HCT116 (cell line): ENCODE measurements around the gene CCDC154. TPM values are rescaled to one million over a fixed set of nuclear protein-coding genes. Genes with fewer than 3 reads are reported as not detected.

Experiments
- ATAC-seq: fragments of 200-7000 bp; cut with Tn5 transposase; 2 replicates; pipeline ENCODE4 v1.9.1; 2020; ENCODE audit warnings: mild to moderate bottlenecking, moderate library complexity
- BruUV-seq: library from RNA; stranded (reverse); fragments of 400-500 nt; replicated peaks from 2 replicates; lab custom pipeline; 2021; lab: Mats Ljungman, UMichigan
- CTCF ChIA-PET: fragments of 300-600 bp; sonication (Branson Sonifier 250); formaldehyde crosslinking; loops from one replicate; lab custom pipeline; 2021; ENCODE audit warnings: antibody characterized with exemption; lab: Charles Lee
- POLR2A ChIA-PET: fragments of 300-600, 350-600 bp; sonication (Branson Sonifier 250); formaldehyde crosslinking; loops from one replicate; lab custom pipeline; 2021; ENCODE audit warnings: antibody characterized with exemption; lab: Charles Lee
- RAD21 ChIA-PET, 2 experiments: fragments of 300-600 bp; sonication (Branson Sonifier 250); formaldehyde crosslinking; loops; one replicate each; lab custom pipeline; 2023; ENCODE audit warnings: low total read pairs in 2 of 2; ENCODE audit not compliant: uncharacterized antibody in 2 of 2, unreplicated experiment in 2 of 2, low non-redundant PET in 1 of 2; lab: Charles Lee
- DNase-seq: peaks from one replicate; pipeline ENCODE4 v3.0.0-alpha.2; 2010; ENCODE audit warnings: low read depth, low spot score
- H2AFZ ChIP-seq: fragments of 200-600 bp; shearing (Covaris generic), sonication (generic); 2 replicates; pipeline ENCODE4 v1.6.1; 2017; ENCODE audit warnings: low read depth, mixed run types, mixed read lengths, antibody characterized with exemption, low read length; ENCODE audit not compliant: poor library complexity, severe bottlenecking
- H3K27ac ChIP-seq: 2 replicates; pipeline ENCODE4 v1.5.1; 2012; ENCODE audit warnings: low read depth, low read length
- H3K27me3 ChIP-seq: fragments of 200-600 bp; sonication (generic); 2 replicates; pipeline ENCODE4 v1.6.1; 2016; ENCODE audit warnings: mixed run types, low read length, mixed read lengths; ENCODE audit not compliant: insufficient read depth
- H3K36me3 ChIP-seq, 2 experiments: fragments of 200-500 bp in 1 of 2; fragments of 200-600 bp in 1 of 2; sonication (Bioruptor generic) in 1 of 2; sonication (generic) in 1 of 2; 2 replicates each; pipeline versions ENCODE4 v1.5.1 to v1.6.1; 2014 to 2016; ENCODE audit warnings: low read length in 2 of 2, inconsistent platforms in 1 of 2, mixed read lengths in 1 of 2, mixed run types in 1 of 2; ENCODE audit not compliant: insufficient read depth in 2 of 2, control insufficient read depth in 1 of 2
- H3K4me1 ChIP-seq, 2 experiments: fragments of 200-600 bp in 1 of 2; sonication (generic) in 1 of 2; 2 replicates each; pipeline versions ENCODE4 v1.5.1 to v1.6.1; 2012 to 2017; ENCODE audit warnings: low read length in 2 of 2, inconsistent platforms in 1 of 2, mild to moderate bottlenecking in 1 of 2, mixed read lengths in 1 of 2, mixed run types in 1 of 2, moderate library complexity in 1 of 2; ENCODE audit not compliant: insufficient read depth in 2 of 2, control insufficient read depth in 1 of 2
- H3K4me2 ChIP-seq: fragments of 200-600 bp; sonication (generic); 2 replicates; pipeline ENCODE4 v1.6.1; 2017; ENCODE audit warnings: mixed run types, low read length, mixed read lengths
- H3K4me3 ChIP-seq, 2 experiments: fragments of 200-600 bp in 1 of 2; sonication (generic) in 1 of 2; replicated peaks in 1 of 2; 2 replicates each; pipeline ENCODE4 v1.5.1; 2011 to 2016; ENCODE audit warnings: low read length in 2 of 2, control low read depth in 1 of 2, low read depth in 1 of 2, mild to moderate bottlenecking in 1 of 2, mixed read lengths in 1 of 2, mixed run types in 1 of 2
- H3K79me2 ChIP-seq: fragments of 200-600 bp; sonication (generic); 2 replicates; pipeline ENCODE4 v1.6.1; 2017; ENCODE audit warnings: mild to moderate bottlenecking, mixed run types, low read length, moderate library complexity, mixed read lengths; ENCODE audit not compliant: insufficient read depth
- H3K9ac ChIP-seq: fragments of 200-600 bp; sonication (generic); 2 replicates; pipeline ENCODE4 v1.6.1; 2016; ENCODE audit warnings: low read length, mixed read lengths
- H3K9me2 ChIP-seq: fragments of 200-600 bp; sonication (generic), shearing (Covaris generic); 2 replicates; pipeline ENCODE4 v1.6.1; 2017; ENCODE audit warnings: mixed run types, mild to moderate bottlenecking, moderate library complexity; ENCODE audit not compliant: insufficient read depth
- H3K9me3 ChIP-seq, 2 experiments: fragments of 200-500 bp in 1 of 2; fragments of 200-600 bp in 1 of 2; sonication (Bioruptor generic) in 1 of 2; sonication (generic) in 1 of 2; 2 replicates each; pipeline ENCODE4 v1.6.1; 2014 to 2017; ENCODE audit warnings: low read length in 2 of 2, mixed read lengths in 2 of 2, inconsistent platforms in 1 of 2, low read depth in 1 of 2, mild to moderate bottlenecking in 1 of 2, mixed run types in 1 of 2, moderate library complexity in 1 of 2; ENCODE audit not compliant: control insufficient read depth in 1 of 2, insufficient read depth in 1 of 2
- H4K20me1 ChIP-seq: fragments of 200-600 bp; sonication (generic), shearing (Covaris generic); 2 replicates; pipeline ENCODE4 v1.6.1; 2017; ENCODE audit warnings: mixed run types, mild to moderate bottlenecking, moderate library complexity; ENCODE audit not compliant: insufficient read depth
- CBX3 ChIP-seq: IDR thresholded peaks from 2 replicates; pipeline ENCODE4 v1.6.1; 2012; ENCODE audit warnings: low read depth
- CEBPB ChIP-seq: IDR thresholded peaks from 2 replicates; pipeline ENCODE4 v1.6.1; 2012; ENCODE audit warnings: low read depth
- EGR1 ChIP-seq: IDR thresholded peaks from 2 replicates; pipeline ENCODE4 v1.6.1; 2012; ENCODE audit warnings: low read depth
- ELF1 ChIP-seq: IDR thresholded peaks from 2 replicates; pipeline ENCODE4 v1.6.1; 2012; ENCODE audit warnings: low read depth, borderline replicate concordance
- EZH2 ChIP-seq: fragments of 200-600 bp; sonication (generic); IDR thresholded peaks from 2 replicates; pipeline ENCODE4 v1.6.1; 2017; ENCODE audit warnings: antibody characterized with exemption, mixed run types
- EZH2phosphoT487 ChIP-seq: fragments of 200-600 bp; IDR thresholded peaks from 2 replicates; pipeline ENCODE4 v1.6.1; 2018; ENCODE audit warnings: antibody characterized with exemption, borderline replicate concordance
- FOSL1 ChIP-seq: IDR thresholded peaks from 2 replicates; pipeline ENCODE4 v1.6.1; 2012; ENCODE audit warnings: low read depth
- JUND ChIP-seq: IDR thresholded peaks from 2 replicates; pipeline ENCODE4 v1.6.1; 2012
- POLR2A ChIP-seq: IDR thresholded peaks from 2 replicates; pipeline ENCODE4 v1.7.0; 2011; ENCODE audit warnings: borderline replicate concordance; ENCODE audit not compliant: insufficient read depth, insufficient read length; ENCODE audit errors: extremely low read depth
- POLR2AphosphoS5 ChIP-seq: IDR thresholded peaks from 2 replicates; pipeline ENCODE4 v1.6.1; 2011; ENCODE audit warnings: mild to moderate bottlenecking, low read depth, low read length, moderate library complexity
- RAD21 ChIP-seq: IDR thresholded peaks from 2 replicates; pipeline ENCODE4 v1.6.1; 2012; ENCODE audit warnings: low read depth, mild to moderate bottlenecking
- SP1 ChIP-seq: IDR thresholded peaks from 2 replicates; pipeline ENCODE4 v1.6.1; 2012; ENCODE audit warnings: low read depth
- SRF ChIP-seq: IDR thresholded peaks from 2 replicates; pipeline ENCODE4 v1.6.1; 2012; ENCODE audit warnings: low read depth
- TCF7L2 ChIP-seq: IDR thresholded peaks from 2 replicates; pipeline ENCODE4 v1.7.0; 2011; ENCODE audit warnings: borderline replicate concordance, inconsistent platforms; ENCODE audit not compliant: insufficient read depth, insufficient read length; ENCODE audit errors: extremely low read depth
- intact Hi-C: fragments of 100-400 bp; cut with micrococcal nuclease; formaldehyde crosslinking; loops from 2 replicates; pipeline ENCODE4 v1.10.0; 2022
- total RNA-seq: library from RNA; stranded (reverse); gene quantifications from one replicate; pipeline ENCODE4 v1.2.1, GENCODE V29; 2021; ENCODE audit not compliant: unreplicated experiment
- TF ChIP-seq, protein P1 (sequence below): IDR thresholded peaks from 2 replicates; pipeline ENCODE4 v1.6.1; 2012
- TF ChIP-seq, protein P2 (sequence below): IDR thresholded peaks from 2 replicates; pipeline ENCODE4 v1.6.1; 2012
- TF ChIP-seq, protein P3 (sequence below): IDR thresholded peaks from 2 replicates; pipeline ENCODE4 v1.6.1; 2012; ENCODE audit warnings: low read depth
- TF ChIP-seq, protein P4 (sequence below), 3 experiments: fragments of 200-600 bp in 1 of 3; sonication (generic) in 1 of 3; IDR thresholded peaks in 2 of 3; conservative IDR thresholded peaks in 1 of 3; 2 replicates each; pipeline ENCODE4 v1.5.1; 2012 to 2017; ENCODE audit warnings: low read depth in 2 of 3, low read length in 2 of 3, antibody characterized with exemption in 1 of 3, borderline replicate concordance in 1 of 3, control low read depth in 1 of 3, mild to moderate bottlenecking in 1 of 3, mixed read lengths in 1 of 3, mixed run types in 1 of 3, moderate library complexity in 1 of 3; ENCODE audit not compliant: insufficient read depth in 1 of 3
- TF ChIP-seq, protein P5 (sequence below): IDR thresholded peaks from 2 replicates; pipeline ENCODE4 v1.6.1; 2011; ENCODE audit warnings: mild to moderate bottlenecking, low read length, moderate library complexity; ENCODE audit not compliant: insufficient replicate concordance; ENCODE audit errors: extremely low read depth

Gene CCDC154
- total RNA-seq, 1 experiment from 2014 or later = 1.7 TPM

DNA sequence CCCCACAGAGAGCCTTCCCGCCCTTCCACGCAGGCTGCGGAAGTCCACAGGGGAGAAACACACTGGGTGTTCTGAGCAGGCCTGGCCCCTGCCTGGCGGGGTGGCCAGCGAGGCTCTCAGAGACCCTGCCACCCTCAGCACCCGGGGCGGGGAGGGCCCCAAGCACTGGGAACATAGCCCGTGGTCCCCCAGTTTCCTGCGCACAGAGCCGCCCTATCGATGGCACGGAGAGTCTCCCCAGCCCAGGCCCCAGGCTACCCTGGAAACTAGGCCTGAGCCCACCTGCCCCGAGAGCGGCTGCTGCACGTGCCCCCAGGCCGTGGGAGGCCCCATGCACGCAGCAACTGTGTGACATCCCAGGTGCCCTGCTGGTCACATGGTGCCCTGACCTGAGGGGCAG, 10.2 kb upstream of the CCDC154 start (continued):
- TF ChIP-seq, protein P1, sequence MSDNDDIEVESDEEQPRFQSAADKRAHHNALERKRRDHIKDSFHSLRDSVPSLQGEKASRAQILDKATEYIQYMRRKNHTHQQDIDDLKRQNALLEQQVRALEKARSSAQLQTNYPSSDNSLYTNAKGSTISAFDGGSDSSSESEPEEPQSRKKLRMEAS = no peak
- no peak for TF ChIP-seq FOSL1
- TF ChIP-seq, all 23 proteins: peak for 0

DNA sequence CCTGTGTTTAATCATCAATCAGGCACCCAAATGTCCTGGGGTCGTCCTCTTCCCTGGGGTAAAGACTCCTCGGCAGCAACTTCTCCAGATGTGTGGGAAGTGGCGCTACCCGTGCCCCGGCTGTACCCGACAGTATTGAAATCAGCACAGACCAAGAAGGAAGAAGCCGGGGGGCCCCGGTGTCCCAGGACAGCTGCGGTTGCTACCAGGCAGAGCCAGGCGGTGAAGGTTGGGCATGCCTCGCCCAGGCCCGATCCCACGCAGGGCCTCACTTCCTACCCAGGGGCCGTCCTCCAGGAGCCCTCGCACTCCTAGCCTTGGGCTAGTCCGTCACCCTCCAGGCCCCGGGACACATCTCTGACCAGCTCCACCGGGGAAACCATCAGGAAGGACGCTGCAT, 9.0 kb upstream of the CCDC154 start:
- Histone ChIP-seq H2AFZ (no peak overlapping the region), H3K27me3 (no peaks in the 10 kb centered on the region)
- intact Hi-C loops = no loop called here
- TF ChIP-seq, protein P1 = no peak
- TF ChIP-seq EGR1 (no peak), CEBPB (no peak), JUND (no peak), EZH2 (no peak), RAD21 (no peak), ELF1 (no peak), SRF (no peak), SP1 (no peak), POLR2A (no peak), TCF7L2 (no peak), EZH2phosphoT487 (no peak), CBX3 (no peak), POLR2AphosphoS5 (no peak)
- TF ChIP-seq, protein P2, sequence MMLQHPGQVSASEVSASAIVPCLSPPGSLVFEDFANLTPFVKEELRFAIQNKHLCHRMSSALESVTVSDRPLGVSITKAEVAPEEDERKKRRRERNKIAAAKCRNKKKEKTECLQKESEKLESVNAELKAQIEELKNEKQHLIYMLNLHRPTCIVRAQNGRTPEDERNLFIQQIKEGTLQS = no peak
- TF ChIP-seq, protein P3, sequence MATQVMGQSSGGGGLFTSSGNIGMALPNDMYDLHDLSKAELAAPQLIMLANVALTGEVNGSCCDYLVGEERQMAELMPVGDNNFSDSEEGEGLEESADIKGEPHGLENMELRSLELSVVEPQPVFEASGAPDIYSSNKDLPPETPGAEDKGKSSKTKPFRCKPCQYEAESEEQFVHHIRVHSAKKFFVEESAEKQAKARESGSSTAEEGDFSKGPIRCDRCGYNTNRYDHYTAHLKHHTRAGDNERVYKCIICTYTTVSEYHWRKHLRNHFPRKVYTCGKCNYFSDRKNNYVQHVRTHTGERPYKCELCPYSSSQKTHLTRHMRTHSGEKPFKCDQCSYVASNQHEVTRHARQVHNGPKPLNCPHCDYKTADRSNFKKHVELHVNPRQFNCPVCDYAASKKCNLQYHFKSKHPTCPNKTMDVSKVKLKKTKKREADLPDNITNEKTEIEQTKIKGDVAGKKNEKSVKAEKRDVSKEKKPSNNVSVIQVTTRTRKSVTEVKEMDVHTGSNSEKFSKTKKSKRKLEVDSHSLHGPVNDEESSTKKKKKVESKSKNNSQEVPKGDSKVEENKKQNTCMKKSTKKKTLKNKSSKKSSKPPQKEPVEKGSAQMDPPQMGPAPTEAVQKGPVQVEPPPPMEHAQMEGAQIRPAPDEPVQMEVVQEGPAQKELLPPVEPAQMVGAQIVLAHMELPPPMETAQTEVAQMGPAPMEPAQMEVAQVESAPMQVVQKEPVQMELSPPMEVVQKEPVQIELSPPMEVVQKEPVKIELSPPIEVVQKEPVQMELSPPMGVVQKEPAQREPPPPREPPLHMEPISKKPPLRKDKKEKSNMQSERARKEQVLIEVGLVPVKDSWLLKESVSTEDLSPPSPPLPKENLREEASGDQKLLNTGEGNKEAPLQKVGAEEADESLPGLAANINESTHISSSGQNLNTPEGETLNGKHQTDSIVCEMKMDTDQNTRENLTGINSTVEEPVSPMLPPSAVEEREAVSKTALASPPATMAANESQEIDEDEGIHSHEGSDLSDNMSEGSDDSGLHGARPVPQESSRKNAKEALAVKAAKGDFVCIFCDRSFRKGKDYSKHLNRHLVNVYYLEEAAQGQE = no peak
- TF ChIP-seq, protein P4, sequence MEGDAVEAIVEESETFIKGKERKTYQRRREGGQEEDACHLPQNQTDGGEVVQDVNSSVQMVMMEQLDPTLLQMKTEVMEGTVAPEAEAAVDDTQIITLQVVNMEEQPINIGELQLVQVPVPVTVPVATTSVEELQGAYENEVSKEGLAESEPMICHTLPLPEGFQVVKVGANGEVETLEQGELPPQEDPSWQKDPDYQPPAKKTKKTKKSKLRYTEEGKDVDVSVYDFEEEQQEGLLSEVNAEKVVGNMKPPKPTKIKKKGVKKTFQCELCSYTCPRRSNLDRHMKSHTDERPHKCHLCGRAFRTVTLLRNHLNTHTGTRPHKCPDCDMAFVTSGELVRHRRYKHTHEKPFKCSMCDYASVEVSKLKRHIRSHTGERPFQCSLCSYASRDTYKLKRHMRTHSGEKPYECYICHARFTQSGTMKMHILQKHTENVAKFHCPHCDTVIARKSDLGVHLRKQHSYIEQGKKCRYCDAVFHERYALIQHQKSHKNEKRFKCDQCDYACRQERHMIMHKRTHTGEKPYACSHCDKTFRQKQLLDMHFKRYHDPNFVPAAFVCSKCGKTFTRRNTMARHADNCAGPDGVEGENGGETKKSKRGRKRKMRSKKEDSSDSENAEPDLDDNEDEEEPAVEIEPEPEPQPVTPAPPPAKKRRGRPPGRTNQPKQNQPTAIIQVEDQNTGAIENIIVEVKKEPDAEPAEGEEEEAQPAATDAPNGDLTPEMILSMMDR (IDR thresholded peaks at IDR 0.05 in 2 of 3, conservative IDR thresholded peaks at IDR 0.05 in 1 of 3; ENCODE audit: borderline replicate concordance in 1 of 3, insufficient read depth in 1 of 3, low read depth in 2 of 3, low read length in 2 of 3) = no peak
- TF ChIP-seq, protein P5, sequence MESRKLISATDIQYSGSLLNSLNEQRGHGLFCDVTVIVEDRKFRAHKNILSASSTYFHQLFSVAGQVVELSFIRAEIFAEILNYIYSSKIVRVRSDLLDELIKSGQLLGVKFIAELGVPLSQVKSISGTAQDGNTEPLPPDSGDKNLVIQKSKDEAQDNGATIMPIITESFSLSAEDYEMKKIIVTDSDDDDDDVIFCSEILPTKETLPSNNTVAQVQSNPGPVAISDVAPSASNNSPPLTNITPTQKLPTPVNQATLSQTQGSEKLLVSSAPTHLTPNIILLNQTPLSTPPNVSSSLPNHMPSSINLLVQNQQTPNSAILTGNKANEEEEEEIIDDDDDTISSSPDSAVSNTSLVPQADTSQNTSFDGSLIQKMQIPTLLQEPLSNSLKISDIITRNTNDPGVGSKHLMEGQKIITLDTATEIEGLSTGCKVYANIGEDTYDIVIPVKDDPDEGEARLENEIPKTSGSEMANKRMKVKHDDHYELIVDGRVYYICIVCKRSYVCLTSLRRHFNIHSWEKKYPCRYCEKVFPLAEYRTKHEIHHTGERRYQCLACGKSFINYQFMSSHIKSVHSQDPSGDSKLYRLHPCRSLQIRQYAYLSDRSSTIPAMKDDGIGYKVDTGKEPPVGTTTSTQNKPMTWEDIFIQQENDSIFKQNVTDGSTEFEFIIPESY = no peak

More for the DNA sequence above, 9.0 kb upstream of the CCDC154 start:
- Histone ChIP-seq H3K4me1 (no peaks in the 10 kb centered on the region), H3K9me3 (no peaks in the 10 kb centered on the region), H3K79me2 (no peaks in the 10 kb centered on the region), H3K27ac (no peak overlapping the region), H3K4me3 (no peak overlapping the region), H3K9me2 (no peaks in the 10 kb centered on the region), H4K20me1 (no peaks in the 10 kb centered on the region), H3K9ac (no peak overlapping the region), H3K4me2 (no peak overlapping the region), H3K36me3 (no peaks in the 10 kb centered on the region; a peak in 1 of 4 replicates)
- CTCF ChIA-PET = no interaction called here
- RAD21 ChIA-PET = no interaction called here
- no peak for DNase-seq
- no peak for ATAC-seq
- BruUV-seq = no TSS peak
- POLR2A ChIA-PET = no interaction called here
